ENCODE data around the gene TMEM115. TPM values are rescaled to one million over a fixed set of nuclear protein-coding genes. Genes with fewer than 3 reads are reported as not detected.

The TMEM115 gene
- total RNA-seq, 1 donor from 2014 or later: 11.6 TPM

Other genes with a start within 250 kb of the TMEM115 start
- gene SEMA3F, start 204.2 kb downstream of the TMEM115 start, total RNA-seq: 8.9 TPM
- not detected for gene GNAT1, start 167.9 kb downstream of the TMEM115 start, total RNA-seq
- gene SLC38A3, start 154.2 kb downstream of the TMEM115 start, total RNA-seq: 5.4 TPM
- 83.1 TPM for gene GNAI2, start 123.3 kb downstream of the TMEM115 start, total RNA-seq
- gene SEMA3B, start 90.4 kb downstream of the TMEM115 start, total RNA-seq: 3.2 TPM
- not detected for gene LSMEM2, start 80.4 kb downstream of the TMEM115 start, total RNA-seq
- 10.8 TPM for gene IFRD2, start 67.1 kb downstream of the TMEM115 start, total RNA-seq
- 4.9 TPM for gene HYAL3, start 60.1 kb downstream of the TMEM115 start, total RNA-seq
- gene NAA80, start 60.1 kb downstream of the TMEM115 start, total RNA-seq: 1.5 TPM
- gene HYAL1, start 55.9 kb downstream of the TMEM115 start, total RNA-seq: 0.49 TPM
- 24.3 TPM for gene HYAL2, start 36.8 kb downstream of the TMEM115 start, total RNA-seq
- gene TUSC2, start 31.3 kb downstream of the TMEM115 start, total RNA-seq: 16.5 TPM
- gene RASSF1, start 18.7 kb downstream of the TMEM115 start, total RNA-seq: 10.1 TPM
- 5.9 TPM for gene ZMYND10, start 13.8 kb downstream of the TMEM115 start, total RNA-seq
- 15.2 TPM for gene NPRL2, start 8.7 kb downstream of the TMEM115 start, total RNA-seq
- 8.1 TPM for gene CYB561D2, start 8.7 kb downstream of the TMEM115 start, total RNA-seq
- 3.9 TPM for gene CACNA2D2, start 144.1 kb upstream of the TMEM115 start, total RNA-seq
- gene C3orf18, start 208.2 kb upstream of the TMEM115 start, total RNA-seq: 8.9 TPM
- gene HEMK1, start 210.0 kb upstream of the TMEM115 start, total RNA-seq: 2.5 TPM